ENCODE results near the gene UFSP2.

Gene UFSP2

GRCh38 chr4:185351691-185352090 is 74.1 kb downstream of the UFSP2 start:
- no peak for DNase-seq (ENCODE audit: low spot score)

Data from NAMALWA (cell line).